C4-2B (cell line): ENCODE data around the gene COL23A1.

ENCODE experiments used
- H3K27ac ChIP-seq: fragments of 450-650 bp; 2 replicates; pipeline ENCODE4 v1.5.1; 2017
- ZFX ChIP-seq: fragments of 450-650 bp; IDR thresholded peaks from 2 replicates; pipeline ENCODE4 v1.6.1; 2017
- TF ChIP-seq, protein P1 (sequence below): fragments of 450-650 bp; conservative IDR thresholded peaks from 2 replicates; pipeline ENCODE4 v1.5.1; 2017; ENCODE audit warnings: mild to moderate bottlenecking

COL23A1 gene

DNA sequence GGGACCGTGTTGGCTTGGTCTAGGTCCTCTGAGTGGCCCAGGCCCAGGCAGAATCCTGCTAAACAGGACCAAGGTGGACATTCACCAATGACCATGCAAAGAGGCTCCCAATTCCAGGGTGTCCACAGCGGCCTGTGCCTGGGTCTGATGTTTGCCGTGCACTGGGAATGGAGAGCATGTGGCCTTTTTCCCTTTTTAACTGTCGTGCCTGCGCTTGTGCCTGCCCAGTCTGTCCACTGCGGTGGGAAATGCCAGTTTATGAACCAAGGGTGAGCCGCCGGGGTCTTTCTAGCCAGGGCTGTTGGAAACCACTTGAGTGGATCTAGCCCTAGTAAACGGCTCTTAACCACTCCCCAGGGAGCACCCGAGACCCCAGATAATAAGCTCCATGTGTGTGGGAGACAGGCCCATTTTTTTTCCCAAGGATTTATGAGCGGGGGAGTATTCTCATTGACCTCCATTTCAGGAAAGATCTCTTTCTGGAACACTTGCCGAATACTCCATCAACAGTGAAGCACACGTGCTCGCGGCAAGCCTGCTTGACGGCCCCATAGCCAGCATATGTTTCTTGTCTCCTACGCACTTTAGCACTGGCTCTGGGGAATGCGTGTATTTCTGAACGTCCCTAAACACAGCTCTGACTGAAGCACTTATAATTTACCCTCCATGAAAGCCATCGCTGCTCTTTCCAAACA, 264.4 kb downstream of the COL23A1 start:
- no peak overlapping the region for H3K27ac ChIP-seq
- TF ChIP-seq, protein P1, sequence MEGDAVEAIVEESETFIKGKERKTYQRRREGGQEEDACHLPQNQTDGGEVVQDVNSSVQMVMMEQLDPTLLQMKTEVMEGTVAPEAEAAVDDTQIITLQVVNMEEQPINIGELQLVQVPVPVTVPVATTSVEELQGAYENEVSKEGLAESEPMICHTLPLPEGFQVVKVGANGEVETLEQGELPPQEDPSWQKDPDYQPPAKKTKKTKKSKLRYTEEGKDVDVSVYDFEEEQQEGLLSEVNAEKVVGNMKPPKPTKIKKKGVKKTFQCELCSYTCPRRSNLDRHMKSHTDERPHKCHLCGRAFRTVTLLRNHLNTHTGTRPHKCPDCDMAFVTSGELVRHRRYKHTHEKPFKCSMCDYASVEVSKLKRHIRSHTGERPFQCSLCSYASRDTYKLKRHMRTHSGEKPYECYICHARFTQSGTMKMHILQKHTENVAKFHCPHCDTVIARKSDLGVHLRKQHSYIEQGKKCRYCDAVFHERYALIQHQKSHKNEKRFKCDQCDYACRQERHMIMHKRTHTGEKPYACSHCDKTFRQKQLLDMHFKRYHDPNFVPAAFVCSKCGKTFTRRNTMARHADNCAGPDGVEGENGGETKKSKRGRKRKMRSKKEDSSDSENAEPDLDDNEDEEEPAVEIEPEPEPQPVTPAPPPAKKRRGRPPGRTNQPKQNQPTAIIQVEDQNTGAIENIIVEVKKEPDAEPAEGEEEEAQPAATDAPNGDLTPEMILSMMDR = no peak
- TF ChIP-seq ZFX = no peak

DNA sequence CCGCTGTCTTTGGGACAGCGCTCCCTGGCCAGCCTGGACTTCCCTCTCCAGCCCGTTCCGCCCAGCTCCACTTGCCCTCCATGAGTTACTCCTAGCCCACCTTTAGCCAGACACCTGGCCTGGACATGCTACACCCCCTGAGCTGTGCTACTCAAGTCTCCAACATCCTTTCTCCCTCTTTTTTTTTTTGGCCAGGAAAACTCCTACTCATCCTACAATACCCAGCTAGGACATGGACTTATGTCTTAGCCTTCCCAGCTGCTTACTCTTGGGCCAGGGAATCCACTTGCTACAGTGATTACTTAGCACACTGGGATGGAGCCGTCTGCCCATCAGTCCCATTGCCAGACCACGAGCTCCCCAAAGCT, 264.9 kb downstream of the COL23A1 start:
- TF ChIP-seq, protein P1 = no peak
- no peak for TF ChIP-seq ZFX
- H3K27ac ChIP-seq = no peak overlapping the region

DNA sequence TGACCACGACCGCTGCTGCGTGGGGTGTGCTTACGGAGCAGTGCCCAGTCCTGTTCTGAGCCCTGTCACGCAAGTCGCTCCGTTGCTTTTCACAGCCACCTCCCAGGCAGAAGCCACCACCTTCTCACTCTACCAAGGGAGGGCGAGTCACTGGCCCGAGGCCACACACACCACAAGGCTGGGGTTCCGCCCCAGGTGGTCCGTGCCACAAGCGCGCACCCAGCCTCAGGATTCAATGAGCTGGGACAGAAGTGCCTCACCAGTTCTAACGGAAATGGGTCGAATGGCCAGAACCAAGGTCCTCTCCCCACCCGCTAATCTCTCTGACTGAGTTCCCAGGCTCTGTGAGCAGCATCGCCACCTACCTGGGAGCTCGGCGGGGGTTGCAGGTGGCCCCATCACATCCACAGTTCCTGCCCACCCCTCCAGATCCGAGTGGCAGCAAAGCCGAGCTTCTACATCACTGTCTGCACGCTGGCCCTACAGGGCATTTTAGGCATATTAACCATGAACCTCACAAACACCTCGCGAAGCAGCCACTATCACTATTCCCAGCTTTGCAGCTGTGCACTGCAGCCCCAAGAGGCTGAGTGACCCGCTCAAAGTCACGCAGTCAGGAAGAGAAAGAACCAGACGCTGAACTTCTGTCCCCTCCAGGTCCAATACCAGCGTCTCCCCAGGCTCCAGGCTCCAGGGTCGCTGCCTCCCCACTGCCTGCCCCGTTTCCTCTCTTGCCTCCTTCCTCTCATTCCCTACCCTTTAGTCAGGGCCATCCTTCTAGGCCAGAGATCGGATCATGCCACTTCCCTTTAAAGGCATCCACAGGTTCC, 265.5 kb downstream of the COL23A1 start:
- no peak for TF ChIP-seq ZFX
- TF ChIP-seq, protein P1 = no peak
- no peak overlapping the region for H3K27ac ChIP-seq

DNA sequence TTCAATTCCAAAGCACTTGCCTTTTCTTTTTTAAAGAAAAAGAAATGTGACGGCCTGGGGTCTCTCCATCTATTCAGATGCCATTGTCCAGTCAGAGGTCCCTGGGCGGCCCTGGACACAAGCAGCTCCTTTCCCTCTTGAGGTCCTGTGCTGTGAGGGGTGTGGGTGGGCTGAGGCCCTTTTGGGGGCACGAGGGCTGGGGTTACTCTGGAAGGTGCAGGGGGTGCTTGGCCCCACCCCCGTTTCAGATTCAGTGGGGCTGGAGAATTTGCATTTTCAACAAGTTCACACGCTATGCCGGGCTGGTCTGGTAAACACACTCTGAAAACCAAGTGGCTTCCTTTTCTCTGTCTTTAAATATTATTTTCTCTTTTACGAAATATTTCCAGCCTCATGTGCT, 266.2 kb downstream of the COL23A1 start:
- no peak for TF ChIP-seq ZFX
- TF ChIP-seq, protein P1 = no peak

DNA sequence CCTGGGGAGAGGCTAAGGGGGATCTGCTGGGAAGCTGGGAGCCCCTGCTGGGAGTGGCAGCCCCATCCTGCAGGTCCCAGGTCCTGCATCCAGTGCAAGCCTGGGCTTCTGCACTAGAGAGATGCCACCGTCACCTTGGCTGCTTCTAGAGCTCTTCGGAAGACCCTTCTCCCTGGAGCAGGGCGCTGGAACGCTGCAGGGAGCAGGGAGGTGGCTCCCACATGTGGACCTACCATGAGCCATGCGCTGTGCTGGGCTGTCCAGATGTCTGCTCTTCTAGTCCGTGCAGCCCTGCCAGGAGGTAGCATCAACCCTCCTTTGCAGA, 266.7 kb downstream of the COL23A1 start:
- no peak for TF ChIP-seq ZFX
- TF ChIP-seq, protein P1 = no peak
- no peak overlapping the region for H3K27ac ChIP-seq

More for the DNA sequence above, 266.2 kb downstream of the COL23A1 start:
- no peak overlapping the region for H3K27ac ChIP-seq

DNA sequence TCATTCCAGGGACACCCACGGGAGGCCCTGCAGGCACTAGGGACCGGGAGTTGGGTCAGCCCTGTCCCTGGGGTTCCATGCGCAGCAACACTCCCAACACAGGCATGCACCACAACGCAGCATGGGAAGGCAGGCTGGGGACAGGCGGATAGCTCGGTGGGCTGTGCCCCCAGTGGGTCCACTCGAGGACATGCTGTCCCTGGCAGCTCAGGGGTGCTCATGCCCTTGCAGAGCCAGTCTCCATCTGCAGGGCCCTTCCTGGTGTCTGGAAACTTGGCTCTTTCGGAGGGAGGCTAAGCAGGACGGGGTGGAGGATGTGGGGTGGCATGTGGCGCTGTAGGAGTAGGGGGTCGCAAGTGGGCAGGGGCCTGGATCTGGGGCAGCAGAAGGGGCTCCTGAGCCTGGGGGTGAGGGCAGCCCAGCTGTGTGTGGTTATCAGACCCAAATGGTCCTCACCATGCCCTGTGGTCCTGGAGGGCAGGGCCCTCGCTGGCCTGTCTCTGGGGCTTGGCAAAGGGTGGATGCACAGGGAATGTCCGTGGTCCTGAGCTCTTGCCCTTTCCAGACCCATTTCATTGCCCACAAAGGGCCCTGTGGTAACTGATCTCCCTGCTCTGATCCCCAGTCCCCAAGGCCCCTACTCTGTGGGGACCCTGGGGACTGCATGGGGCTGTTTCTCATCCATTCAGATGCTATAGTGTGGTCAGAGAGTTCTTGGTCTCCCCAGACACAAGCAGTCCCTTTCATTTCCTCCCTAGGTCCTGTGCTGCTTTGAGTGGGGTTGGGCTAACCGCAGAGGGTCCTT, 267.3 kb downstream of the COL23A1 start:
- TF ChIP-seq, protein P1 = no peak
- no peak overlapping the region for H3K27ac ChIP-seq
